Measurements from ENCODE around the gene NKX1-1. TPM values are rescaled to one million over a fixed set of nuclear protein-coding genes. Genes with fewer than 3 reads are reported as not detected.
"Not testable (repeated sequence)": the region's sequence is repeated elsewhere in the genome, so short reads cannot be mapped to it uniquely, and the experiment has no call there.

NKX1-1 gene
- total RNA-seq, 2 experiments from 2014 or later, result not detected

GRCh38 chr4:1373892-1374705 is 32.1 kb downstream of the NKX1-1 start:
- Mint-ChIP-seq H3K36me3 (ENCODE audit: low read depth) (peaks cover 40% of the 10 kb centered on the region), H3K27ac (no peak overlapping the region), H3K9me3 (no peaks in the 10 kb centered on the region), H3K4me1 (ENCODE audit: low read depth) (no peaks in the 10 kb centered on the region), H3K27me3 (no peaks in the 10 kb centered on the region), H3K4me3 (no peak overlapping the region)
- DNase-seq (no peak), ATAC-seq (ENCODE audit: poor library complexity) (no peak)
- no peaks in the 10 kb centered on the region for H3K9me3 ChIP-seq (ENCODE audit: control insufficient read depth in 1 of 2, insufficient read depth in 1 of 2, low read length in 2 of 2)
- intact Hi-C loops (cut with DNase I, micrococcal nuclease), result no loop called here
- no peak overlapping the region for H3K27ac ChIP-seq (ENCODE audit: low read depth in 1 of 2, low read length in 2 of 2)
- H3K4me3 ChIP-seq (ENCODE audit: low read length), result no peak overlapping the region
- no peaks in the 10 kb centered on the region for H3K27me3 ChIP-seq (ENCODE audit: control insufficient read depth in 1 of 2, insufficient read depth in 2 of 2, low read length in 2 of 2)
- no peaks in the 10 kb centered on the region for H3K4me1 ChIP-seq (ENCODE audit: insufficient read depth, low read length)
- POLR2A ChIA-PET, result no interaction called here
- CTCF ChIA-PET, result no interaction called here
- TF ChIP-seq, protein P1, sequence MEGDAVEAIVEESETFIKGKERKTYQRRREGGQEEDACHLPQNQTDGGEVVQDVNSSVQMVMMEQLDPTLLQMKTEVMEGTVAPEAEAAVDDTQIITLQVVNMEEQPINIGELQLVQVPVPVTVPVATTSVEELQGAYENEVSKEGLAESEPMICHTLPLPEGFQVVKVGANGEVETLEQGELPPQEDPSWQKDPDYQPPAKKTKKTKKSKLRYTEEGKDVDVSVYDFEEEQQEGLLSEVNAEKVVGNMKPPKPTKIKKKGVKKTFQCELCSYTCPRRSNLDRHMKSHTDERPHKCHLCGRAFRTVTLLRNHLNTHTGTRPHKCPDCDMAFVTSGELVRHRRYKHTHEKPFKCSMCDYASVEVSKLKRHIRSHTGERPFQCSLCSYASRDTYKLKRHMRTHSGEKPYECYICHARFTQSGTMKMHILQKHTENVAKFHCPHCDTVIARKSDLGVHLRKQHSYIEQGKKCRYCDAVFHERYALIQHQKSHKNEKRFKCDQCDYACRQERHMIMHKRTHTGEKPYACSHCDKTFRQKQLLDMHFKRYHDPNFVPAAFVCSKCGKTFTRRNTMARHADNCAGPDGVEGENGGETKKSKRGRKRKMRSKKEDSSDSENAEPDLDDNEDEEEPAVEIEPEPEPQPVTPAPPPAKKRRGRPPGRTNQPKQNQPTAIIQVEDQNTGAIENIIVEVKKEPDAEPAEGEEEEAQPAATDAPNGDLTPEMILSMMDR (IDR thresholded peaks at IDR 0.05), result no peak
- H3K36me3 ChIP-seq (ENCODE audit: insufficient read depth, low read length), result peaks cover 24% of the 10 kb centered on the region

DNA sequence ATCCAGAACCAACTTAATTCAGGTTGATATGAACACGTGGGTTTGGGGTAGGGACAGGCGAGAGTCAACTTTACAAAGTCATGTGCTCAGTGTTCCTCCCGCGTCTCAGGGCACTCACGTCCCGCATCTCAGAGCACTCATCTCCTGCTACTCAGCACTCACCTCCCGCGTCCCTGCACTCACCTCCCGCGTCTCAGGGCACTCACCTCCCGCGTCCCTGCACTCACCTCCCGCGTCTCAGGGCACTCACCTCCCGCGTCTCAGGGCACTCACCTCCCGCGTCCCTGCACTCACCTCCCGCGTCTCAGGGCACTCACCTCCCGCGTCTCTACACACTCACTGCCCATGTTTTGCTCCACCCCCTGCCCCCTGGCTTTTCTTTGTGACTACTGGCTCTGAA is 33.7 kb downstream of the NKX1-1 start:
- H3K4me1 Mint-ChIP-seq (ENCODE audit: low read depth); H3K9me3 ChIP-seq (ENCODE audit: control insufficient read depth in 1 of 2, insufficient read depth in 1 of 2, low read length in 2 of 2); H3K27me3 ChIP-seq (ENCODE audit: control insufficient read depth in 1 of 2, insufficient read depth in 2 of 2, low read length in 2 of 2); ATAC-seq (ENCODE audit: poor library complexity); H3K27me3 Mint-ChIP-seq; H3K4me1 ChIP-seq (ENCODE audit: insufficient read depth, low read length); DNase-seq; H3K27ac Mint-ChIP-seq; intact Hi-C loops (cut with DNase I, micrococcal nuclease); H3K27ac ChIP-seq (ENCODE audit: low read depth in 1 of 2, low read length in 2 of 2); CTCF ChIA-PET; H3K4me3 ChIP-seq (ENCODE audit: low read length); H3K4me3 Mint-ChIP-seq; H3K9me3 Mint-ChIP-seq; POLR2A ChIA-PET: not testable (repeated sequence)
- H3K36me3 ChIP-seq (ENCODE audit: insufficient read depth, low read length), result peaks cover 24% of the 10 kb centered on the region
- peaks cover 40% of the 10 kb centered on the region for H3K36me3 Mint-ChIP-seq (ENCODE audit: low read depth)

DNA sequence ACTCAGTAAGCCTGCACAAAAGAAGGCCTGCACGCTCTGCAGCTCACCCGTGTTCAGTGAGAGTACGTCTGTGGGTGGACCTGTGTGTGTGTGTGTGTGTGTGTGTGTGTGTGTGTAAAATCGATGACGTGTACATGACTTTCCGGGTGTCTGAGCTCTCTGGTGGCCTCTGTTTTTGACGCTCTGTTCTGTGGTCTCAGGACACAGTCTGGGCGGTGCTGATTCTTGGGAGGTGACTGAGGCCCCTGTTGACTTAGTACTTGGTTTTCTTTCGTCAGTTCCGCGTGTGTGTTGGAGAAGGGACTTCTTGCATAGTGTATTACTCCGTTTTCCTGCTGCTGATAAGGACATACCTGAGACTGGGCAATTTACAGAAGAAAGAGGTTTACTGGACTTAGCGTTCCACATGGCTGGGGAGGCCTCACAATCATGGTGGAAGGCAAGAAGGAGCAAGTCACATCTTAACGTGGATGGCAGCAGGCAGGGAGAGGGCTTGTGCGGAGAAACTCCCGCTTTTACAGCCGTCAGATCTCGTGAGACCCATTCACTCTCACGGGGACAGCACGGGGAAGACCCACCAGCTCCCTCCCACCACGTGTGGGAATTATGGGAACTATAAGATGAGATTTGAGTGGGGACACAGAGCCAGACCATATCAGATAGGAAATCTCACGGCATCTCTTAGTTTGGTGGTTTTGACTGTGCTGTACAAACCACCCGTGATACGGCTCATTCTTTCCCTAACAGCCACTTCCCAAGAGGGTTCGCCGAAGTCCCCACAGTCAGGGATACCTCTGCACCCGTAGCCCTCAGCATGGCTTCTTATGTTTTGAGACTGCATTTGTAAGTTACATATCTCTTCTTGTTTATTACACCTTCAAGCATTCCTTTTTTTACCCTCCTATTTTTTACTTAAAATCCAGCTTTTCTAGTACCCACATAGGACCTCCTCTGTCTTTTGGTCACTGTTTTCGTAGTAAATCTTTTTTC is 34.8 kb downstream of the NKX1-1 start:
- peaks cover 30% of the 10 kb centered on the region for H3K36me3 ChIP-seq (ENCODE audit: insufficient read depth, low read length)
- TF ChIP-seq, protein P1 (IDR thresholded peaks at IDR 0.05), result no peak
- H3K27me3 ChIP-seq (ENCODE audit: control insufficient read depth in 1 of 2, insufficient read depth in 2 of 2, low read length in 2 of 2), result no peaks in the 10 kb centered on the region
- no peak overlapping the region for H3K4me3 ChIP-seq (ENCODE audit: low read length)
- H3K27ac ChIP-seq (ENCODE audit: low read depth in 1 of 2, low read length in 2 of 2), result no peak overlapping the region
- H3K4me1 ChIP-seq (ENCODE audit: insufficient read depth, low read length), result no peaks in the 10 kb centered on the region
- intact Hi-C loops (cut with DNase I, micrococcal nuclease), result no loop called here
- no peak for DNase-seq
- POLR2A ChIA-PET, result no interaction called here
- H3K9me3 ChIP-seq (ENCODE audit: control insufficient read depth in 1 of 2, insufficient read depth in 1 of 2, low read length in 2 of 2), result no peaks in the 10 kb centered on the region
- CTCF ChIA-PET, result no interaction called here
- Mint-ChIP-seq H3K36me3 (ENCODE audit: low read depth) (peaks cover 40% of the 10 kb centered on the region), H3K27ac (no peak overlapping the region), H3K4me3 (no peak overlapping the region), H3K9me3 (no peaks in the 10 kb centered on the region), H3K27me3 (no peaks in the 10 kb centered on the region), H3K4me1 (ENCODE audit: low read depth) (no peaks in the 10 kb centered on the region)
- no peak for ATAC-seq (ENCODE audit: poor library complexity)

All from CD4-positive, alpha-beta T cell (primary cell).